Keratinocyte (primary cell): ENCODE data around the gene ABHD16A. TPM values are rescaled to one million over a fixed set of nuclear protein-coding genes. Genes with fewer than 3 reads are reported as not detected.

ENCODE experiments used
- DNase-seq: peaks from one replicate; pipeline ENCODE4 v3.0.0-alpha.2; 2011; ENCODE audit warnings: low read depth, missing footprints, low spot score
- FAIRE-seq: peaks from 2 replicates; lab custom pipeline; 2011; peaks lifted over from hg19 to GRCh38; lab: Jason Lieb, UNC
- H2AFZ ChIP-seq: 2 replicates; pipeline ENCODE4 v1.6.0; 2012; ENCODE audit warnings: low read length, control low read depth, inconsistent platforms; ENCODE audit not compliant: control insufficient read depth
- H3K27ac ChIP-seq: 2 replicates; pipeline ENCODE4 v1.5.1; 2011; ENCODE audit warnings: low read length; ENCODE audit not compliant: control insufficient read depth, insufficient read depth
- H3K27me3 ChIP-seq: 3 replicates; pipeline ENCODE4 v1.6.0; 2011; ENCODE audit warnings: low read length; ENCODE audit not compliant: control insufficient read depth, insufficient read depth; ENCODE audit errors: extremely low read depth
- H3K36me3 ChIP-seq, 2 experiments: 2 replicates in 1 of 2; 3 replicates in 1 of 2; pipeline ENCODE4 v1.5.1; 2011; ENCODE audit warnings: low read length in 2 of 2, mild to moderate bottlenecking in 1 of 2; ENCODE audit not compliant: control insufficient read depth in 2 of 2, insufficient read depth in 2 of 2; ENCODE audit errors: extremely low read depth in 1 of 2
- H3K4me1 ChIP-seq: 3 replicates; pipeline ENCODE4 v1.5.1; 2011; ENCODE audit warnings: low read length; ENCODE audit not compliant: control insufficient read depth, insufficient read depth; ENCODE audit errors: extremely low read depth
- H3K4me2 ChIP-seq: 3 replicates; pipeline ENCODE4 v1.6.0; 2011; ENCODE audit warnings: low read depth, low read length; ENCODE audit not compliant: control insufficient read depth, insufficient read depth; ENCODE audit errors: extremely low read depth
- H3K4me3 ChIP-seq, 3 experiments: fragments of 200-600 bp in 1 of 3; sonication (generic) in 1 of 3; 2 replicates in 2 of 3; 3 replicates in 1 of 3; pipeline ENCODE4 v1.5.1; 2011 to 2016; ENCODE audit warnings: low read length in 3 of 3, mild to moderate bottlenecking in 3 of 3, control low read depth in 2 of 3, inconsistent platforms in 1 of 3, low read depth in 1 of 3, mixed read lengths in 1 of 3, mixed run types in 1 of 3, moderate library complexity in 1 of 3; ENCODE audit not compliant: control insufficient read depth in 2 of 3, insufficient read depth in 2 of 3; ENCODE audit errors: extremely low read depth in 1 of 3
- H3K79me2 ChIP-seq: 2 replicates; pipeline ENCODE4 v1.6.0; 2012; ENCODE audit warnings: low read length; ENCODE audit not compliant: control insufficient read depth, insufficient read depth
- H3K9ac ChIP-seq: 3 replicates; pipeline ENCODE4 v1.6.0; 2011; ENCODE audit warnings: low read length; ENCODE audit not compliant: control insufficient read depth, insufficient read depth; ENCODE audit errors: extremely low read depth
- H3K9me1 ChIP-seq: 3 replicates; pipeline ENCODE4 v1.6.0; 2011; ENCODE audit warnings: low read length; ENCODE audit not compliant: control insufficient read depth, insufficient read depth; ENCODE audit errors: extremely low read depth
- H3K9me3 ChIP-seq: 2 replicates; pipeline ENCODE4 v1.5.1; 2012; ENCODE audit warnings: low read depth, low read length; ENCODE audit not compliant: control insufficient read depth
- H4K20me1 ChIP-seq: 3 replicates; pipeline ENCODE4 v1.6.0; 2011; ENCODE audit warnings: low read length; ENCODE audit not compliant: control insufficient read depth, insufficient read depth; ENCODE audit errors: extremely low read depth
- EZH2 ChIP-seq: IDR thresholded peaks from one replicate; pipeline ENCODE4 v1.6.1; 2012; ENCODE audit warnings: inconsistent platforms, mild to moderate bottlenecking, low read length, moderate library complexity
- dilution Hi-C: fragments of 300-500 bp; cut with MboI; formaldehyde crosslinking; loops from one replicate; pipeline ENCODE4 v1.7.0; 2020; ENCODE audit warnings: low sequenced_read_pairs; ENCODE audit not compliant: extremely low pct_ligation_motif_present
- polyA plus RNA-seq, 5 experiments: library from polyadenylated mRNA; depleted of rRNA in 3 of 5; stranded (reverse) in 3 of 5; stranded (forward) in 1 of 5; unstranded in 1 of 5; fragments of >200 nt; gene quantifications; 1 replicate in 1 of 5; 2 replicates in 3 of 5; 3 replicates in 1 of 5; pipeline versions ENCODE4 v1.2.1 to v1.2.3, GENCODE V29; 2011 to 2012; ENCODE audit warnings: missing spikeins in 2 of 5, low read depth in 1 of 5, low replicate concordance in 1 of 5
- TF ChIP-seq, protein P1 (sequence below), 3 experiments: IDR thresholded peaks in 1 of 3; conservative IDR thresholded peaks in 1 of 3; optimal IDR thresholded peaks in 1 of 3; 2 replicates in 2 of 3; 3 replicates in 1 of 3; pipeline versions ENCODE3 to v1.5.1; 2011; ENCODE audit warnings: low read length in 3 of 3, mild to moderate bottlenecking in 3 of 3, moderate library complexity in 2 of 3, control low read depth in 1 of 3, inconsistent platforms in 1 of 3; ENCODE audit not compliant: insufficient read depth in 2 of 3; ENCODE audit errors: extremely low read depth in 1 of 3

ABHD16A gene
- polyA plus RNA-seq, 1 donor (not counting 4 experiments of a cell fraction or from before 2014, with no cell fraction given), result 21.8 TPM

- DNase-seq (no peak), FAIRE-seq (no peak)
- Histone ChIP-seq H3K27me3 (no peaks in the 10 kb centered on the region), H4K20me1 (no peaks in the 10 kb centered on the region), H3K4me3 (no peak overlapping the region), H3K4me2 (no peak overlapping the region), H3K4me1 (no peaks in the 10 kb centered on the region), H3K79me2 (no peaks in the 10 kb centered on the region), H3K9me1 (no peaks in the 10 kb centered on the region), H3K9ac (no peak overlapping the region), H2AFZ (no peak overlapping the region), H3K27ac (no peak overlapping the region), H3K36me3 (peaks cover 22 to 39% of the 10 kb centered on the region in 2 experiments), H3K9me3 (no peaks in the 10 kb centered on the region)
- TF ChIP-seq EZH2, result no peak
- TF ChIP-seq, protein P1, sequence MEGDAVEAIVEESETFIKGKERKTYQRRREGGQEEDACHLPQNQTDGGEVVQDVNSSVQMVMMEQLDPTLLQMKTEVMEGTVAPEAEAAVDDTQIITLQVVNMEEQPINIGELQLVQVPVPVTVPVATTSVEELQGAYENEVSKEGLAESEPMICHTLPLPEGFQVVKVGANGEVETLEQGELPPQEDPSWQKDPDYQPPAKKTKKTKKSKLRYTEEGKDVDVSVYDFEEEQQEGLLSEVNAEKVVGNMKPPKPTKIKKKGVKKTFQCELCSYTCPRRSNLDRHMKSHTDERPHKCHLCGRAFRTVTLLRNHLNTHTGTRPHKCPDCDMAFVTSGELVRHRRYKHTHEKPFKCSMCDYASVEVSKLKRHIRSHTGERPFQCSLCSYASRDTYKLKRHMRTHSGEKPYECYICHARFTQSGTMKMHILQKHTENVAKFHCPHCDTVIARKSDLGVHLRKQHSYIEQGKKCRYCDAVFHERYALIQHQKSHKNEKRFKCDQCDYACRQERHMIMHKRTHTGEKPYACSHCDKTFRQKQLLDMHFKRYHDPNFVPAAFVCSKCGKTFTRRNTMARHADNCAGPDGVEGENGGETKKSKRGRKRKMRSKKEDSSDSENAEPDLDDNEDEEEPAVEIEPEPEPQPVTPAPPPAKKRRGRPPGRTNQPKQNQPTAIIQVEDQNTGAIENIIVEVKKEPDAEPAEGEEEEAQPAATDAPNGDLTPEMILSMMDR (optimal IDR thresholded peaks at IDR 0.05 in 1 of 3, IDR thresholded peaks at IDR 0.05 in 1 of 3, conservative IDR thresholded peaks at IDR 0.05 in 1 of 3; ENCODE audit: extremely low read depth in 1 of 3, insufficient read depth in 2 of 3, low read length in 3 of 3), result no peak
- dilution Hi-C loops, result no loop called here
Measured at GRCh38 chr6:31692353-31692752, 10.8 kb downstream of the ABHD16A start.

DNA sequence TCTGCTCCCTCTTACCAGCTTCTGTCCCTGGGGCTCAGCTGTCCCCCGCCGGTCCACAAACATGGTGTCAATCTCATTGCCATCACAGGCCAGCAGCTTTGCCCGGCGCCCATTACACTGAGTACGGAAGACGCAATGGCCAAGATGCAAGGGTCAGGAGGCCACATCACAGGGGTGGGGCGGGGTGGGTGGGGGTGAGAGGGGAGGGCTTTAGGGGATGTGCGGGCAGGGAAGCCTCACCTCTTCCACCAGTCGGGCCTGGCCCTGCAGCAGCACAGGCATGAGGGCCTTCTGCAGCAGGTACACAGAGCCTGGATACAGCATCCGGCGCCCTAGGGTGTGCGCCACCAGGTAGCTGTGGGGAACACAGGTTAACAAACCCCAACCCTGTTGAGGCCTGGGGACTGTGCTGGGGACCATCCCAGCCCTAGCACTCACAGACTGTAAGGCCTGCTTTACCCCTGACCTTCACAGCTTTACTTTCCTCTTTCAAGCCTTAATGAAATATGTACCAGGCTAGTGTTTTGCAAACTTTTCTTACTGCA, 11.5 kb downstream of the ABHD16A start:
- no peaks in the 10 kb centered on the region for H3K9me3 ChIP-seq
- no peaks in the 10 kb centered on the region for H3K27me3 ChIP-seq
- H4K20me1 ChIP-seq, result no peaks in the 10 kb centered on the region
- H3K79me2 ChIP-seq, result no peaks in the 10 kb centered on the region
- H3K9me1 ChIP-seq, result no peaks in the 10 kb centered on the region
- no peak overlapping the region for H3K4me2 ChIP-seq
- no peaks in the 10 kb centered on the region for H3K4me1 ChIP-seq
- no peak overlapping the region for H3K9ac ChIP-seq
- H3K36me3 ChIP-seq, result peaks cover 22 to 41% of the 10 kb centered on the region in 2 experiments
- dilution Hi-C loops, result no loop called here
- DNase-seq (no peak), FAIRE-seq (no peak)
- no peak overlapping the region for H2AFZ ChIP-seq
- H3K27ac ChIP-seq, result no peak overlapping the region
- TF ChIP-seq, protein P1 (optimal IDR thresholded peaks at IDR 0.05 in 1 of 3, IDR thresholded peaks at IDR 0.05 in 1 of 3, conservative IDR thresholded peaks at IDR 0.05 in 1 of 3; ENCODE audit: extremely low read depth in 1 of 3, insufficient read depth in 2 of 3, low read length in 3 of 3), result no peak
- no peak for TF ChIP-seq EZH2
- no peak overlapping the region for H3K4me3 ChIP-seq
